Measurements from ENCODE around the gene POU2F3.
A peak's percentile ranks its signal among the peaks of the same experiment; 100 is the strongest.

The POU2F3 gene

DNA sequence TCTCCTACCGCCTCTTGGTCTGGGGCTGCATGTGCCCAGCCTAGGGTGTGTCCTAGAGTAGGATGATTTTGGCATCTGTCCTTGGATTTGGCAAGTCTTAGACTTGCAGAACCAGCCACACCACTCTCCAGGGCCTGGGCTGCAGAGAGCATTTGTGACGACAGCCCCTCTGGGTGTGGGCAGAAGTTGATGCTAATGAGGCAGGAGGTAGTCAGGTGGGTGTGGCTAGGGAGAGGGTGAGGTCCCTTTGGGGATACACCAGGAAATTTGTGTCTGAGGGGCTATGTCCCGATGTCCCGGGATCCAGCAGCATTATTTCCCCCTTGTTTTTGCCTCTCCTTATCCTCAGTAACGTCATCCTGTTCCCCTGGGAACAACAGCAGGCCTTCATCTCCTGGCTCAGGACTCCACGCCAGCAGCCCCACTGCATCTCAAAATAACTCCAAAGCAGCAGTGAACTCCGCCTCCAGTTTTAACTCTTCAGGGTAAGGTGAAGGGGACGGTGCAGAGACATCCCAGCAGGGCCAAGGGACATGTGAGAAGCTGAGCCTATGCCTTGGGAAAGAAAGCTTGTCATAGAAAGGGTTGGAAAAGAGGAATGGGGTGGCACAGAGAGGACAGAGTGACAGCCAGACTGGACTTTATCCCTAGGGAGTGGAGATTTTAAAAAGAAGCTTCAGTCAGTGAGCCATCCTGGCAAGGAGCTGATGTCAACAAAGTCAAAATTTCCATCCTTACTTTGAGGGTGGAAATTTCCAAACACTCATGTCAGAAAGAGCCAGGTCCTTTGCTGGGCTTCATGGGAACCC lies 77.1 kb downstream of the POU2F3 start:
- no peak for DNase-seq (ENCODE audit: low read depth, low spot score)

DNA sequence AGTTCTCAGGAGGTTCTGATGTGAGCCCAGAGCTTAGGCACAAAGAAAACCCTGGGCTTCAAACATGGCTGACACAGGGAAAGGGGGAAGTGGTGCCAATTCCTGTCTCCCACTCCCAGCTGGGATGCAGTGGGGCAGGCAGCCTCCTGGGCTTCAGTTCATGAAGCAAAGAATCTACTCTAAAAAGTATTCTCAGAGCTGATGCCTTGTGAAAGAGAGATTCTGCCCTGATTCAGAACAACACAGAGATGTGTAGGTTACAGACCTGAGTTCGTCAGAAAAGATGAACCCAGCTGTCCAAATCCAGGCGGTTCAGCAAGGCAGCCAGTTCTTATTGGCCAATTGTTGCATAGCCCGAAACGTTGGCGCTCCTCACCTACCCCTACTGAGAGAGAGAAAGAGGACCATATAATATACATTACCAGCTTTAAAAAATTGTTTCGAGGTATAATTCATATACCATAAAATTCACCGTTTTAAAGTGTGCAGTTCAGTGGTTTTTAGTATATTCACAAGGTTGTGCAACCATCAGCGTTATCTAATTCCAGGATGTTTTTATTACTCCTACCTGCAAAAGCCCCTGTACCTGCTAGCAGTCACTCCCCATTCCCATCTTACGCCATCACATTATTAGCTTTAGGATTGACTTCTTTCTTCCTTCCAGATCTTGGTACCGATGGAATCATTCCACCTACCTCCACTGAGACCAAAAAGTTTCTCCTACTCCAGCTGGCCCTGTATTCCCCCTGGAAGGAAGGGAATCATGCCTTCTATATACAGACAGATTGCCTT lies 77.9 kb downstream of the POU2F3 start:
- DNase-seq (ENCODE audit: low read depth, low spot score), result no peak

- DNase-seq (ENCODE audit: low read depth, low spot score), result no peak
These were observed 79.0 kb downstream of the POU2F3 start for GRCh38 chr11:120318906-120319305.

DNA sequence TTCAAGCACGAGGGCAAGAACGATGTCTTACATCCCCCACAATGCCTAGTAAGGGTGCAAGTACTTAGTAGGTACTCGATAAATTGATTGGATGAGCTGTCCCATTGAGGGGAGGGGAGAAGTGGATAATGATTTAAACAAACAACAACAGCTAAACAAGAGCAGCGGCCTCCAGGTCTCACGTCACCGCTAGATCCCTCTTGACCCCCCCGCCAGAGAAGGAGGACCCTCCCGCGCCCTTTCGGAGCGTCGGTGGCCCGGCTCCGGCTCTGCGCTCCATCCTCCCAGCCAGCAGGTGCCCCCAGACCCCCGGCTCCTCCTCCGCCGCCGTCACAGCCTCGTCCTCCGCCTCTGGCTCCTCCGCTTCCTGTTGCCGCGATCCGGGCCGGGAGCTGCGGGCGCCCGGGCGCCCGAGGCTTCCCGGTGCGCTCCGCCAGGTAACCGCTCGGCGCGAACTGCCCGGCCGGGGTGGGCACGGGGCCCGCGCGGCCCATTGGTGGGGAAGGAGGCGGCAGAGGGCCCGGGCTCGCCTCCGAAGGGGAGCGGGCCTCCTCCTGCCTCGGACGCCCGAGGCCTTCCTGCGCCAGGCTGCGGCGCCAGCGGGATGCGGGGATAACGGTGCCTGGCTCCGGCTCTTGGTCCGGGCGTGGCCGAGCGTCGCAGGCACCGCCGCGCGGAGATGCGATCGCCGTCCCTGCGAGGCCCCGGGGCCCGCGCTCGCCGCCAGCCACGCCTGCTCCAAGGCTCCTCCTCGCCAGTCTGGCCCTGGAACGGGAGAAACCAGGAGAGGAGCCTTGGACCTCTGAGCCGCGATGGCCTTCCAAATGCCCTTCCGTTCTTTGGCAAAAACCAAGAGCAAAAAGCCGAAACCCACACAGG lies 85.2 kb downstream of the POU2F3 start, which contains the start of gene TLCD5:
TSS of gene TLCD5 (plus strand) at position 368 of the 879 bp plus-strand sequence. CDS start 2,143 bp downstream, outside the sequence.
- no peak for DNase-seq (ENCODE audit: low read depth, low spot score)

DNA sequence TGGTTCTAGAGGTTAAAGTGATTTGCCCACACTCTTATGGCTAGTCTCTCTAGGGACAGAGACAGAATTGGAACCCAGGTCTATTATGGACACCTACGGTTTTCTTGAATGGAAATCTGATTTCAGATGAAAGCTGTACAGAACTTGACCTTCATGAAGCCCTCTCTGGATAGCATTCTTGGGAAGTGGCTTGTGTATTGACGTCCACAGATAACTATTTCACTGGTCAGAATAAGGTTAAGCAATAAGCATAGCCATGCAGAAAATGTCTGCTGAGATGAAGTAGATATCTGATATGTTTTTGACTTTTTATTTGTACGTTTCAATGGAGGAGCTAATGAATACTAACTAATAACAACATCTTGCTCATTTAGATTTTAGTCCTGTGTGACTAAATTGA lies 86.3 kb downstream of the POU2F3 start:
- DNase-seq (ENCODE audit: low read depth, low spot score), result no peak

- no peak for DNase-seq (ENCODE audit: low read depth, low spot score)
These were observed 86.9 kb downstream of the POU2F3 start for GRCh38 chr11:120326845-120327281.

GRCh38 chr11:120327311-120327710 lies 87.4 kb downstream of the POU2F3 start:
- no peak for DNase-seq (ENCODE audit: low read depth, low spot score)

GRCh38 chr11:120329556-120329955 lies 89.6 kb downstream of the POU2F3 start:
- no peak for DNase-seq (ENCODE audit: low read depth, low spot score)

- DNase-seq (ENCODE audit: low read depth, low spot score), result no peak
These were observed 90.1 kb downstream of the POU2F3 start for GRCh38 chr11:120330045-120330444.

- DNase-seq (ENCODE audit: low read depth, low spot score), result no peak
These were observed 91.5 kb downstream of the POU2F3 start for GRCh38 chr11:120331301-120331996.

DNA sequence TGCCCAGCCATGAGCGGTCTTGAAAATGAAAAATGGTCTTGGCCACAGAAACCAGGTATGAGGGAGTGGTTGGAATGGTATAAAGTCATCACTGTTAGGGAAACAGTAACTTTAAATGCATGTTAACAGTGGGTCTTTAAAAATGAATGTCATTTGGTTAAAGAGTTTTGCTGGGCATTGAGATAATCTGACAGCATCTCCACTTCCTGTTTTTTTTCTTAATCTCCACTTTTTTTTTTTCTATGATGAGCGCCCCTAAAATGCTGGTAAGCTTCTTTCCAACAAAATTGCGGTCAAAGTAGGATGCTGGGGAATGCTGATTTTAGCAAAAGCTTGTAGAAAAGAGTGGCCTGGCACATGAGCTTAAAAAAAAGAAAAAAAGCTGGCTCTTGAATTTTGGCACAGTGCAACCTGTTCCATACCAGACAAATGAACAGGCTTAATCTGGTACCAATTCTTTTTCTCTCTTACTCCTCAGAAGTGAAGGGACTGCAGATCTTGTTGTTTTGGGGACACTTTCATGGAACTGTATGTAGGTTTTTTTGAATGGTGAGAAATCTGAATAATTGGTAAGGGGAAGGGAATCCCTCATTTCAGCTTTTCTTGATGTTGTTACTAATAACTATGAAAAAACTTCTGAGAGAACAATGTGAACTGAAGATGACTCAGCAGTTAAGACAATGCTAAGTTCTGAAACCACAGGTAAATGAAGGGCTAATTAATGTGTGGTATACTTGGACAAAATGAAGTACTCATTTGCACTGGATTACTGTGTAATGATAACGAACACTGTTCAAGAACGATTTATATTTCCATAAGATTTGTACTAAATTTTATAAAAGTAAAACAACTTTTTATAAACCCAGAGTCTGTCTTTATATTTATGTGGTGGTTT lies 93.1 kb downstream of the POU2F3 start:
- no peak for DNase-seq (ENCODE audit: low read depth, low spot score)

GRCh38 chr11:120333801-120334200 lies 93.9 kb downstream of the POU2F3 start:
- DNase-seq (ENCODE audit: low read depth, low spot score), result no peak

DNA sequence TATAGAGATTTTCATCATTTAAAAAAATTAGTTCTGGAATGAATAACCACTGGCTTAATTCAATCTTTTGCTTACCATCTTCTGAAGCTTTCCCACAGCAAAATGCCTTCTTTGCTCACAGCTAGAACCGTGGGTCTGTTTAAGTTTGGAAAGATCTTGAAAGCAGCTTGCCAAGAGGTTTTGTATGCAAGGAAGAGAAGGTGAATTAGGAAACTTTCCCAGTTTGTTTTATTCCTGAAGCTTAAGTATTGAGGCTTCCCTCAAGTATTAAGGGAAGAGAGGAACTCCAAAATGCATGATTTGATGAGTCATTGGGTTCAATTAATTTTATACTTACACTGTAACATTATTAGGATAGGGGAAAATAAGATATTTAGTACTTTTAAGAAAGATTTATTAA lies 94.4 kb downstream of the POU2F3 start:
- no peak for DNase-seq (ENCODE audit: low read depth, low spot score)

GRCh38 chr11:120334894-120335462 lies 95.0 kb downstream of the POU2F3 start:
- DNase-seq (ENCODE audit: low read depth, low spot score), result no peak

DNA sequence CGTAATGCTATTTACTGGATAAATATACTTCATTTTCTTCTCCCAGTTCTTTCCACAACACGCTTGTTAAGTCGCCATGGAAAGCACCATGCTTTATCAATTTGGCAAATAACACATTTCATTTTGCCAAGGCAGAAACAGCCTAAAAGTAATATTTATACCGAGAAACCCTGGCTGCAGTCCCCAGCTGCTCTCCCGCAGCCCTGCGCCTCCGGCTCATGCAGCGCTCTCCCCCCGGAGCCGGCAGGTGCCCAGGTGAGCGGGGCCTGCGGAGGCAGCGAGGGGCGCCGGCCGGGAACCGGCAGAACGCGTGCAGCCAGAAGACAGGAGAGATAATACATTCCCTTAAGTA lies 95.6 kb downstream of the POU2F3 start:
- no peak for DNase-seq (ENCODE audit: low read depth, low spot score)

- peak; percentile 95 for DNase-seq (ENCODE audit: low read depth, low spot score)
These were observed 96.1 kb downstream of the POU2F3 start, which contains the start of gene ARHGEF12 for GRCh38 chr11:120335908-120336640. Gene ARHGEF12, plus strand, starts transcription at chr11:120336413. Its CDS starts 831 bp downstream, at chr11:120337244.

- no peak for DNase-seq (ENCODE audit: low read depth, low spot score)
These were observed 96.9 kb downstream of the POU2F3 start for GRCh38 chr11:120336641-120337354.

GRCh38 chr11:120337355-120338106 lies 97.6 kb downstream of the POU2F3 start:
- no peak for DNase-seq (ENCODE audit: low read depth, low spot score)

All from smooth muscle cell of the brain vasculature (primary cell).